Pulmonary artery endothelial cell (primary cell): ENCODE results near the gene FARS2. TPM values are rescaled to one million over a fixed set of nuclear protein-coding genes. Genes with fewer than 3 reads are reported as not detected.
A peak's percentile ranks its signal among the peaks of the same experiment; 100 is the strongest.

Source experiments
- DNase-seq: peaks from one replicate; pipeline ENCODE4 v3.0.0-alpha.2; 2011; ENCODE audit warnings: low read depth, low spot score
- total RNA-seq: library from RNA; depleted of rRNA; stranded (reverse); fragments of >200 nt; gene quantifications from 2 replicates; pipeline ENCODE4 v1.2.3, GENCODE V29; 2014

The FARS2 gene
- total RNA-seq = 33.0 and 47.8 TPM in 2 replicates

- peak; percentile 43 for DNase-seq
Measured at GRCh38 chr6:5260661-5261544, at the start of gene FARS2, which contains the start of gene LYRM4. TSS of gene FARS2 (plus strand) at chr6:5261513. TSS of gene LYRM4 (minus strand) at chr6:5260950. CDS start at chr6:5260733, 217 bp downstream.

- DNase-seq = no peak
Measured at GRCh38 chr6:5213836-5214235, 47.5 kb upstream of the FARS2 start.

- DNase-seq = no peak
Measured at GRCh38 chr6:5214570-5215052, 46.7 kb upstream of the FARS2 start.

DNA sequence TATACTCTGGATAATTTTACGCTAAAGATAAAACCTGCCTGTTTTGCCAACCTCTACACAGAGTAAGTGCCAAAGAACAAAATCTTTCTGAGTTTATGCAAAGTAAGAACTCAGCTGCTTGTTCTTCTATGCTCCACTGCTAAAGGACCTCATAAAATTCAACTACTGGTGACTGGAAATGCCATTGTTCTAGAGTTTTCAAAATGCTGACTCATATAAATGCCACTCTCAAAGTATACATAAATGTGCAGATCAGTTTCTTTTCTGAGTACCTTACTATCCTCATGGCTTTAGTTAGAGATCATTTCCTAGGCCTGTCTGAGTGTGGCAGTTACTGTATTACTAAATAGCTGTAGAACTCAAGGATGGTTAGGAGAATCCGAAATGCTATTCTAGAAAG is 46.2 kb upstream of the FARS2 start:
- DNase-seq = no peak

DNA sequence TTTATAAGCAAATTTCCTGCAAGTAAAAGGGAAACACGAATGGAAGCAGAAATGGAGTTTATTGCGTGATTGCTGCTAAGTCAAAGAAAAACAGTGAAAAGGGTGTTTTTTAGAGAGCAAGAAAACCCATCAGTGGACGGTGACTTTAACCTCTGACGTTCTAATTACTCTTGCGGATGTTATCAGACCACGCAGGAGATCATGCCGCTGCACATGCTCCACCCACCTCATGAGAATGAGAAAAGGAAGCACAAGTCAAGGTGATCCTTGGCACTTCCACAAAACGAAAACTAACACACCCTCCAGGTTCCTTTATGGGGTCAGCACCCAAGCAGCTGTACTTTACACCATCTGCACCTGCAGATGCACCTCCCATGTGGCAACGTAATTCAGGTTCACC is 45.5 kb upstream of the FARS2 start:
- DNase-seq = no peak

DNA sequence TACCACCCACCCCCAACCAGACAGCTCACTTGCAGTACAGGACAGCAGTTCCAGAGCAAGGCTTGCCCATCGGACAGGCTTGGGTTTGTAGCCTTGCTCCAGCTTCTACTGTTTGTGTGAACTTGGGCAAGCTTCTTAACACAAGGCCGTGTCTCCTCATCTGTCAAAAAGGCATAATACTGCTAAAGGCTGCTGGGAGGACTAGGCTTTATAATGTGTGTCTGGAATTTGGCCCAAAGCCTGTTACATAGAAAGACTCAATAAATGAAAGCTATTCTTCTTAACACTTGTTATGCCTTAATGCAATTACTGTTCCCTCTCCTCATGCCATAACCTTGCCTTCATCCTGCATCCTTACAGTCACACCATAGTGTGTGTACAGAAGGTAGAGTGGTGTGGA is 44.0 kb upstream of the FARS2 start:
- no peak for DNase-seq

DNA sequence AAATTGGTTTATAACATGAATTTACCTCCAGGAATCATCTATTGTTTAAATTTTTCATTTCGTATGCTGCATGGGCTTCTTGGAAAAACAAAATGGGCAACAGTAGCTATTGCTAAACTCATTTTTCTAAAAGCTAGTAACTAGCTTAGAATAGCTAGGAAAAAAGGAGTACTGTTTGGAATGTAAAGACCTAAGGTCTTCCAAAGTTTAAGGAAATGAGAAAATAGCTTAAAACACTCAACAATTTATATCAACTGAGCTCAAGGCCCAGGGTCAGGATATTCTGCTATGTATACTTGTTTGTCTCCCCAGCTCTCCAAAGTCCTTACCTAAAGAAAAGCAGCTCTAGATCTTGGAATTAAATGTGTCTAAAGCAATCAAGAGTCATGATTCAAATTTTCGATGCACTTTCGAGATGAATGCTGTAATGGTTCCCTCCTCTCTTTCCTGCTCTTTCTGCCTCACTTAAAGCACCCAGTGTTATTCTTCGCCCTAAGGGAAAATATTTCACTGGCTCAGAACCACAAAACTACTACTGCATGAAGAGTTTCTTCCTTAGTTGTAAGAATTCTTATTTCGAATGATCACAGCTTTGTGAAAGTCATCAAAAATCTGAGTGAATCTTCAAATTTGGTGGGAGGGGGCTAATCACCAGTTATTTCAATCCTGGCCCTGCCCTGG is 42.2 kb upstream of the FARS2 start:
- DNase-seq = no peak

DNA sequence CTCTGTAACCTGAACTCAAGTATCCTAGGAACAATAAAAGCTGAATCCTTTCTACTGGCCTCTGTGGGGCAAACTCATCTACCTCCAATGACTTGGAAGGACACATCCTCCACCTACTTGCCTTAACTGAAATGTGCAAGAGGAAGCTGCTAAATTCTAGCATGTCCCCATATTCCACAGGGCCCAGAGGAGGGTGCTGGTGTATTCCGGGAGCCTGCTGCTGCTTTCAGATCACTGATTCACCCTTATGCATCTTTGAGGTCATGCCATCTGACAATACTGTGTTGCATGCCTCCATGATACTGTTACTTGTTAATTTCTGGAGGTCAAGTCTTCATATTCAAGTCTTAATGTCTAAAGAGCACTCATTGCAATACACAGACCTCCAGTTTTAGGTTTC is 40.9 kb upstream of the FARS2 start:
- DNase-seq = no peak

GRCh38 chr6:5223309-5223708 is 38.0 kb upstream of the FARS2 start:
- DNase-seq = no peak

DNA sequence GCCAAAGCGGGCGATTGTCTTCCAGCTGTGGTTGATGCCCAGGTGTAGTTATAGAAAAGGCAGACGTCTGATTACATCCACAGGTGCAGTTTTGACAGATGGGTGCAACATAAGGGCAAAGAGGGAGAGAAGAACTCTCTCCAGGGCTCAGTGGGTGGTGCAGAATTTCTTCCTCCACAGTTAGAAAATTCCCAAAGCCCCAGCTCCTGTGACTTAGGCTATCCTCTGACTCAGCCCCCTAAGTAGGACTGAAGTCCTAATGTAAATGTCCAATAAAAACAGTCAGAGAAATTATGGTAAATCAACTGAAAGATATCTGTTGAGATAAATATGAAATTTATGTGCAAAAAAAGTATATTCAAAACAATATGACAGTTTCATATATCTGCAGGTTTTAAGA is 32.0 kb upstream of the FARS2 start:
- DNase-seq = no peak

DNA sequence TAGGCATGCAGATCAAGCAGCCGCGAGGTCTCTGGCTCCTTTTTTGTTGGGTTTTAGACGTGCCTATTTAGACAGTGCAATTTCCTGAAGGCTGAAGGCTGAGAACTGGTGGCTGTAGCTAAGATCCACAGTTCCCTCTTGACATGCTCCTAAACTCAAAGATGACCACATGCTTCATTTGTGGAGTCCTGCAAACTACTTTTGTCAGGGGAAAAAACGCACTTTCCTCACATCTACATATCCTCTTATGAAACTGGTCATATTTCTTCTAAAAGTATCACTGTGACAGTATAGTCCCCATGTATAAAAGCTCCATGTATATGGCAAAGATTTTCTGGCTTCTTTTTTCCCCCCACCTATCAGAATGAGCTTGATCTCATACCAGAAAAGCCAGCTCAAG is 31.2 kb upstream of the FARS2 start:
- no peak for DNase-seq

- DNase-seq = no peak
Measured at GRCh38 chr6:5231289-5231688, 30.0 kb upstream of the FARS2 start.

DNA sequence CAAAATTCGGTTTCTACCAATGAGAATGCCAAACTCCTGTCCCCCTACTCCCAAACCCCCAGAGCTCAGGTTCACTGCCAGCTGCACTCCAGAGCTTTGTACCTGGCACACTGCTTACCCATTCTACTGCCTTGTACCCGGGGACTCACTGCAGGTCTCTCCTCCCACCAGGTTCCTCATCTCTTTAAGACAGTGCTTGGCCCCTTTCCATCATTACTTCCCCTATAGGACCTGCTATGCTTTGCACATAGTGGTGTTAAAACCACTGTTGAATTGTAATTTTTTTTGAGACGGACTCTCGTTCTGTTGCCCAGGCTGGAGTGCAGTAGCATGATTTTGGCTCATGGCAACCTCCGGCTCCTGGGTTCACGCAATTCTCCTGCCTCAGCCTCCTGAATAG is 26.4 kb upstream of the FARS2 start:
- DNase-seq = no peak

- DNase-seq = no peak
Measured at GRCh38 chr6:5235830-5236229, 25.5 kb upstream of the FARS2 start.

DNA sequence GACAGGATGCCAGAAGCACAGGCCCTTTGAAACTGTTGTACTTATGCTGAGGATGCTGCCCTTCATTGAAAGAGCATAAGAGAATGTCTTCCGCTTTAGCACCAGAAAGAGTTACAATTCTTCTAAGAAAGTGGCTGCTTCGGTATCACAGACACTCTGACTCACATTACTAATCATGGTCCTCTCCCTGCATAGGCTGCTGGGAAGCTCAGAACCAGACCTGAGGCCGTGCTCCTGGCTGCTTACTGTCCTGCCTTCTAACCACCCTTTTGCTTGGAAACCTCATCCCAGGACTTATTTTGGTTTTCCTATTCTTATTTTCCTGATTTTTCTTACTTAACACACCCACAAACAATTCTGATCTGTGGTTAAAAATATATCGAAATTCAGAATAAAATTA is 23.5 kb upstream of the FARS2 start:
- no peak for DNase-seq

DNA sequence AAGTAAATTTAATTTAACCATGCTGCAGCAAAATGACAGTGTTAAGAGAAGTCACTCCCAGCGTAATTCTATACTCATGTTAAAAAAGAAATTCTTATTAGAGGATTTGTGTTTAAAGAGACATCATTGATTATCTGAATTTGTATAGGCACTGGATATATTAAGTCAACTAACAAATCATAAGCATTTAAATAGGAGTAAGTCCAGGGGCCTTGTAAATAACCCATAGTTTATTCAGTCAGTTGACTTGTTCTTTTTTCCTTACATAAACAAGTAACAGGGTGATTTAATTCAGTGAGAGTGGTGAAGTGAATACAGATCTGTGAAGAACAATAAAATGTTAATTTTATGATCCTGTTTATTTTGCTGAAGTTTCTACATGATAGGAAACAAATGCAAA is 23.0 kb upstream of the FARS2 start:
- no peak for DNase-seq

DNA sequence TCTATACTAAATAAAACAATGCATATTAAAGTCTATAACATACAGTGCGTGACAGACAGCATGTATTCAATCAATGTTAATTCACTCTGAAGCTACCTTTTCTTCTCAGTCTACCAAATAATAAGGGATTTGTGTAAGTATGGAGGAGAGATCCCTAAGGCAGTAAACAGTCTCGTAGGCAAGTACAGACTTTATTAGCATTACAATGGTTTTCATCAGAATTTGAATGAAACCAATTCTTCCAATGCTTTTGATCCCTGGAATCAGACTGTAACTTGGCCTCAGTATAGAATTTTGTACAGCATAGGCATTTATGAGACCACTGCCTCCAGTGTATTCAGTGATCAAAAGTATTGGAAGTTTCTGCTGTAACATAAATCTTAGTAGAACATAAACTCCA is 20.1 kb upstream of the FARS2 start:
- DNase-seq = no peak

DNA sequence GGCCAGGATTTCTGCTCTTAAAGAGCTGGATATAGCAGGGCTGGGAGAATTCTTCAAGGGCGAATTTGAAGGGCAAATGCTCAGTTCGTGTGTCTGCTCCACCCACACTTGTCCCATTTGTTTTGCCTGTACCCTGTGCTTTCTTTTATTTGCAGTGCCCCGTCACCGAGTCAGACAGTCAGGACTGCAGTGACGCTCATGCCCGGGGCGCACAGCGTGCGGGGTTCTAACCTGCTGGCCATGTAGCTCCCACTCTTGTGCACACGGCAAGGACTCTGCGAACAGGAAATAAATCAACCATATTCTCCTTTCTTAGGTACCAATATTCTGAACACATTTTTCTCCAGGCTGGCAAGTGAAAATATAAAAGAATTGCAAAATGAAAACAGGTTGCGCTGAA is 18.2 kb upstream of the FARS2 start:
- DNase-seq = no peak

DNA sequence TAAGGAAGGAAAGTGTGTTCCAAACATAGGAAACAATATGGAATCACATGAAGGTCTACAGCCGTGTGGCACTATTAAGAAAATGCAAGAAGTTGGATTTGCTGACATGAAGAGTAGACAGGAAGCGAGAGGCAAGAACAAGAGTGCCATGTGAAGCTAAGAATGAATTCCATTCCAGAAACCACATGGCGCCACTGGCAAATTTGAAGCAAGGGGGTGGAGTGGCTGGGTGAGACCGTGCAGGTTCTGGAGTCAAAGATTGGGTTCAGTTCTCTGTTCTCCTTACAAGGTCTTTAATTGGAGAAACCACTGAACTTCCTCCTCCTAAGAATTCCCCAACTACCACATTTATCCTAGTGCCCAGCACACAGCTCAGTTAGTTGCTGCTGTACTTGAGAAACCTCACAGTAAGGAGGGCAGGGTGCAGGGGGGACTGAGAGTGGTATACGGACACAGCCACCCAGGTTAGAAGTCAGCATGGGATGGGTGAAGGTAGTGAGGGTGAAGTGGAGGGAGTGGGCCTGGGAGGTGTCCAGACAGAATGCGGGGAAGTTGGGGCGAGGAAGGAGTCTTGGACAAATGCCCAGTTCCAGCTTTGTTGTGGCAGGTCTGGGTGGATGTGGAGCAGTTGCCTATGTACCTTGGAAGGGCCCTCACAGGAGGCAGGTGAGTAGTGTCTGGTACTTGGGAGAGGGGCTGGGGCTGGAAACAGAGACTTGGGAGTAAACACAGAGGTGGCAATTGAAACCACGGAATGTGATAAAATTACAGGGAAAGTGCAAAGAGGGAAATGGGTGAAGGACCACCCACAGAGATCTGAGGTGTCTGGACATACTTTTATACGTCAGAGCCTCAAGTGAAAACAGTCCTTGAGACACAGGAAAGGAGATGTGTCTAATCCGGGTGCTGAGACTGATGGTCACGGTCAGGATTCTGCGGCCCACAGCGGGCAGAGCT is 14.9 kb upstream of the FARS2 start:
- no peak for DNase-seq

- DNase-seq = no peak
Measured at GRCh38 chr6:5247201-5247600, 14.1 kb upstream of the FARS2 start.

DNA sequence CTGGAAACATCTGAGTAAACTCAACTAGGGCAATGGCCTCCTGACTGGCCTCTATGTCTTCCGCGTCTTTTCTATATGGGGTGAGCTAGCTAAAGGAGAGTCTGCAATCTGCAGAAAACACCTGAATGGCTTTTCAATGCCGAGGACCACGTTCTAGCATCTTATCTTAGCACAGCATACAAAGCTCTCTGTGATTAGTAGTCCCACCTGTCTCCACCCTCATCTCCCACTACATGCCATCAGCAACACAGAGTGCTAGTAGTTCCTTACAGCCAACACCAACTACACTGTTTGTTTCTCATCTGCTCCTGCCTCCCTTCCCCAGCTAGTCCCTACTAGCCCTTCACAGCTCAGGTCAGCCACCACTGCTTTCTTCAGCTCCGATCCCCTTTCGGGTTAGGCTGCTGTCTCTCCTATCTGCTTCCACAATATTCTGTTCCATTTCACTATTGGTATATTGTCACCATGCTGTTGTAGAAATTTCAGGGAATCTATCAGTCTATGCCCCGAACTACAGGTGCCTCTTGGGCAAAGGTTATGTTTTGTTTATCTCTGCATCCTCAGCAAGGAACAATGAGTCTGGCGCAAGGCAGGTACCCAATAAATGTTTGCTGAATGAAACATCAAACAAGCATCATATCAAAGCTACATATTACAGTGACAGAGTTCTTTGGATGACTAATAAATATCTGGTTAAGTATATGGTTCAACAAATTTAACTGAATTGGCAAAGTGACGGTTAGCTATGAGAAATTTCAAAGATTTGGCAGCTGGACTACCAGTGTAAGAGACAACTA is 12.8 kb upstream of the FARS2 start:
- no peak for DNase-seq
